ENCODE measurements around the gene RASL10A.

The RASL10A gene

GRCh38 chr22:29306175-29306834 lies 9.2 kb downstream of the RASL10A start, which contains the start of gene GAS2L1:
Gene GAS2L1 (plus strand): TSS chr22:29306650. CDS start chr22:29308106, 1,456 bp downstream.
- peak; percentile 87 for DNase-seq

DNA sequence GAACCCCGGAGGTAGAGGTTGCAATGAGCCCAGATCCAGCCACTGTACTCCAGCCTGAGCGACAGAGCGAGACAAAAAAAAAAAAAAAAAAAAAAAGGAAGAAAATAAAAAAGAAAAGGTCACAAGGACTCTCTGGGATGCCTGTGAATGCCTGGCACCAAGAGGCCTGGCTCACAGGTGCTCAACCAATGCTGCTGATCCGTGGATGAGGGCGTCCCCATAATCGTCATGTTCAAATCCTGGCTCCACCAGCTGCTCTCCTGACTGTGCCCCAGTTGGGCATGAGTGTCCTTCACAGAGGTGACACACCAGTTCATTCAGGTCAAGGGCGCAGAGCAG lies 9.7 kb downstream of the RASL10A start:
- no peak for DNase-seq

GRCh38 chr22:29302681-29303465 lies 12.6 kb downstream of the RASL10A start:
- DNase-seq: no peak

DNA sequence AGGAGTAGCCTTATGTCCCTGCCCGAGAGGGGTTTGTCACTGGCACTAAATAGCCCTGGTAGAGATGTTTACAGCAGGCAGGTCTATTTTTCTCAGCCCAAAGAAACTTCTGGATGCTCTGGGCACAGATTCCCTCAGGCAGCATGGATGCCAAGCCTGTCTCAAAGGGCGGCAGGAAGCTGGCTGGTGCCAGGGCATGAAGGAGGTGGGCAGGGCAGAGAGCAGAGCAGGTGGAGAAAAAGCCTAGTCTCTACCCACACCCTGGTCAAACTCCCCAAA lies 13.2 kb downstream of the RASL10A start:
- no peak for DNase-seq

DNA sequence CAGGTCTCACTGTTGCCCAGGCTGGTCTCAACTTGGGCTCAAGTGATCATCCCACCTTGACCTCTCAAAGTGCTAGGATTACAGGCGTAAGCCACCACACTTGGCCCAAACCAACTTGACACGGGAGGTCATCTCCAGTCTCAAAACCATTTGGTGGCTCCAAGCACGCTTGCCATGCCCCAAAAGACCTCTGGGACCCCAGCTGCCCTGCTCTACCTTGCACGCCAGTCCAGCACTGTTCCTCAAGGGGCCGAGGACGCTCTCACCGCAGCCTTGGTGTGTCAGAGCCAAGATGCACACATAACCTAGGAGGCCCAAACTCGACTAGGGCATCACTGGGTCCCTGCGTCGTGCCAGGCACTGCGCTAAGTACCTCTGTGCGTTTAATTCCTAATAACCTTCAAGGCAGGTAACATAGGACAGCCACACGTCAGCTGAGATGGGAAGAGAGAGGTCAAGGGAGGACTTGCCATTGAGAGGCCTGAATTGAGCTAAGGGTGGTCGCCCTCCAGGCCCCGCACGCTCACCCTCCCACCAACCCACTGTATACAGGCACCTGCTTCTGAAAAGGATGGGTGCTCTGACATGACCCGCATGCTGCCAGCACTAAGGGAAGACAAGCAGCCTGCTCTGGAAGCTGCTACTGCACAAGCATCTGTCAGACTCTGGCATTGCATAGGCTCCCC lies 13.6 kb downstream of the RASL10A start:
- no peak for DNase-seq

DNA sequence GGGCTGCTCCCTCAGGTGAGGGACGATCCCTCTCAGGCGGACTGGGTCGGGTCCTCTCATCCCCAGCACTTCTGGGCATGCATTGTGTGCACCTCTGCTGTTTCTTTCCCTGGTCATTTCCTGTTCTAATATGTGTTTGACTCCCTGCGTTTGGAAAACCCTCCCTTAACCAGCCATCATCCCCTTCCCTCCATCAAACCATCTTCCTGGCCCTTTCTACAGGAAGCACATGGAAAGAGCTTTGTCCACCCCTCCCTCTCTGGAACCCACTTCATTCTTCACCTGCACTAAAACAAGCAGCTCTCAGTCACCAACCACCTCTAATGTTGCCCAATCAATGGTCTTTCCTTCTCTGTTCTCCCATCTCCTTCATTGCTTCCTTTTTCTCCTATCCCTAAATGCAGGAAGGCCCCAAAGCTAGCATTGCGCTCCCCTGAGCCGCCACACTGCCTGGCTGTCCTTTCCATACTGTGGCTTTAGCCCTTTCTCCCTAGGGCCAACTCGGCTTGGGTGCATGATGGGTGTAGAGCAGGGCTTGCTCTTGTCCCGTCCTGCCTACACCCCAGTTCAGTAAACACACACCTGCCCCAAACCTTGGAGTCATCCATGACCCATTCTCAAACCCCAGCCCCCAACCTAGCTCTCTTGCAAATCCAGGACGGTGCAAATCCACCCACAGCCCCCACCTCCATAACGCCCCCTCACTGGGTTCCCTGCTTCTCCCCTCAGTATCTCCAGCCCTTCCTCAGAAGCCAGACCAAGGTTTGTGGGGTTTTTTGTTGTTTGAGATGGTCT lies 14.5 kb downstream of the RASL10A start:
- no peak for DNase-seq

DNA sequence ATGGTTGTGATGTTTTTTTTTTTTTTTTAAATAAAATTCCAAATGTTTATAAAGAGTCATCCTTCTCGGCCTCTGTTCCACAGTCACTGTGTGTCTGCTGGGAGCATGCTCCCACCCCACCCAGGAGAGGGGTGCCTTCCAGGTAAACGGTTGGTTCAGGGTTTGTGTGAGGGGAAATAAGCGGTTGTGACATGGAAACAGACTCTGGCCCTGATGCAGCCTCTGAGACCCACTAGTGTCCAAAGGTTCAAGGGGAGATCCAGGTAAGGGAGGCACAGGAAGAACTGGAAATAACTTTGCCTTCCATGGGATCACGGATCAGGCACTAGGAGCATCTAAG lies 15.1 kb downstream of the RASL10A start:
- no peak for DNase-seq

- no peak for DNase-seq
These were observed 16.2 kb downstream of the RASL10A start for GRCh38 chr22:29299136-29299900.

- no peak for DNase-seq
These were observed 16.9 kb downstream of the RASL10A start for GRCh38 chr22:29298641-29299040.

DNA sequence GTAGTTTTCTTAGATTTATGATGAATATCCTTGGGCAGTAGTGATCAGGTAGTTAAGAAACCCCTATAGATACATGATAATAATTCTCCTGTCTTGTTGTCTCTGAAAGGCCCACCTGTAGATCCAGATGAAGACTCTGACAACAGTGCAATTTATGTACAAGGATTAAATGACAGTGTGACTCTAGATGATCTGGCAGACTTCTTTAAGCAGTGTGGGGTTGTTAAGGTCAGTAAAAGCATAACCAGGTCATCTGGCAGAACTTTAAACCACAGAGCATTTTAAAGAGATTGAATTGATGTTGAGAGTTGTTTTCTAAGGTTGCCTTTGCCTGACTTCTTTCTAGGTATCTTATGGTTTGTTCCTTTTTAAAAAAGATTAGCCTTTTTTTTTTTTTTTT lies 23.1 kb downstream of the RASL10A start:
- DNase-seq: no peak

DNA sequence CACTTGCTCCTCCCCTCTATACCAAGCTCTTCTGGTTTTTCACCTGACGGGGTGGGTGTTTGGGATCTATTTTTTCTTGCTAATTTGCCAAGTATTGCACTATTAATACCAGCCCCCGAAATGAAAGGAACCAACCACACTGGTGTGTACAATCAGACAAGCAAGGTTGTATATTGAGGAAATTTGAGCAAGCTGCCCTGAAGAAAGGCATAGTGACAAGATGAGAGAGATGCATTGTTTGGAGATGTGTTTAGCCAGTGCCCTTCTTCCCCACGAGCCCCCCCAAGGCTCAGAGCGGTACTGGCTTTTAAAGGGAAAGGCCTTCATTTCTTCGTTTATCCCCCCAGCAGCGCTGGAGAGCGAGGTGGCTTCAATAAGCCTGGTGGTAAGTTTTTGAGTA lies 24.3 kb downstream of the RASL10A start:
- no peak for DNase-seq

DNA sequence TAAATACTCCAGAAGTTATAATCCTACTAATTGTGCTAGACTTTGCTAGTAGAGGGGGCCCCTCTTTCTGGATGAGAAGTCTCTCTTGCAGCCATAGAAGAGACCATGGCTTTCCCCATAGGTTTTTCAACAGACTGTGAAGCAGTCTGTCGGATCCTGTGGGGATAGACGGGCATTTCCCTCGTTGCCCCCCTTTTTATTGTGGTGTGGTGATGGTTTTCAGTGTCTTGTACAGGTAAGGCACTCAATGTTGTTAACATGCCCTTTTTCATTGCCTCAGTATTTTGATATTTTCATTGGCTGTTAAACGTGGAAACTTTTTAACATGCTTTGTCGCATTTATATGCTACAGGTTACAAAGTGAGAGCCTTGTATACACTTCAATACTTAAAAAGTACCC lies 25.4 kb downstream of the RASL10A start:
- DNase-seq: no peak

DNA sequence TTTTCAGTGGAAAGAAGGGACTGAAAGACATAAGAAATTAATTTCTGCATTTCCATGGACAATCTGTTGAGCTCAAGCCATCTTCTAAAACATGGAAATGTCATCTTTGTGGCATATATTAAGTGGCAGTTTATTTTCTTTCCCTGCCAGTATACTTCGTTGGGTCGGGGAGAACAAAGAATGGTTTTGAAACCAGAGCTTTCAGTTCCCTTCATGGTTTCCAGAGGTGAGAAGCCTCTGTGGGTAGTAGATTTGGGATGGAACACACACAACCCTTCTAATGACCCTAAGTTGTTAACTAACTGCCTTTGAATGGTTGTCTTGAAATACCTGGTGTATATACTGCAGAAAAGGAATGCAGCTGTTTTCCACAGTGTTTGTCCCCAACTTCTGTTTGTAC lies 26.7 kb downstream of the RASL10A start:
- DNase-seq: no peak

DNA sequence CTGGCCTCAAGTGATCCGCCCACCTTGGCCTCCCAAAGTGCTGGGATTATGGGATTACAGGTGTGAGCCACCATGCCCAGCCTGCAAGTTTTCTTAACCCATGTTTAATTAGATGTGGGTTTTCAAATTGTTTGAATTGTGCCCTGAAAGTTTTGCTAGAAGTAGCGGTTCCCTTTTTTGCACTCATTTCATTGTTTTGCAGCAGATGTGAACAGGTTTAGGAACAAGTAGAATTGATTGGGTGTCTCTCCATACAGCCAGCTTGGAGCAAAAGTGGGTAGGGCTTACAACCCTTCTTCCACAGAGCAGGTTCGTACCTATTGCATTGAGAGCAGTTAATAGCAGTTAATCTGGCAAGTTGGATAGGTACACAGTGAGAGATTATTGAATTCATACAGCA lies 31.3 kb downstream of the RASL10A start:
- no peak for DNase-seq

GRCh38 chr22:29277927-29278326 lies 37.6 kb downstream of the RASL10A start:
- no peak for DNase-seq

DNA sequence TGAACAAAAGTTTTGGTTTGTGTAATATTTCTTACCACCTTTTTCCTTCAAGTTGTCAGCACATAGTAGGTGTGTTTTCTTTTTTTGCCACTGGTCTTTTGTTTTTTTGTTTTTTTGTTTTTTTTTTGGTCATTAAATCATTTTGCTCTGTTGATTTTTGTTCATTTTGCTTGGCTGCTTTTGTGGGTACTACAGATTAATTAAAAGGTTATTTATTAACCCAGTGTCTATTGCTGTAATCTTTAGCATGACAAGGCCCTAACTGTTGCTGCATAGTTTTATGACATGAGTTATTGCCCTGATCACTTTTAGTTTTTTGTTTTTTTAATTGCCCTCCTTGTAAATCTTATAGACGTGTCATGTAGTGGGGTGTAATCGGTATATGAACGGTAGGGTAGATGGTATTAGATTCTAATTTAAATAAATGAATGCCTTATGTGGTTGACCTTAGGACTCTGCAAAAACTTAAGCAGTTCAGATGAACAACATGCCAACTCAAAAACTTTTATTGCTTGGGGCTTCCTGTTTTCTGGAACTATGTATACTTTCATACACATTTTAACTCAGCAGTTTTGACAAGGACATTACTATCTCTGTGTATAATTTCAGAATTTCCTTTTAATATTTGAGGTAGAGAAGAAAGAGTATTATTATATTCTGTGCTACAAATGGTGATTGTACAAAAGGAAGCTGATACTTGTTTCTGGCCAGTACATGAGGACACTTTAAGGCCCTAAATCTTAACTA lies 39.5 kb downstream of the RASL10A start:
- no peak for DNase-seq

DNA sequence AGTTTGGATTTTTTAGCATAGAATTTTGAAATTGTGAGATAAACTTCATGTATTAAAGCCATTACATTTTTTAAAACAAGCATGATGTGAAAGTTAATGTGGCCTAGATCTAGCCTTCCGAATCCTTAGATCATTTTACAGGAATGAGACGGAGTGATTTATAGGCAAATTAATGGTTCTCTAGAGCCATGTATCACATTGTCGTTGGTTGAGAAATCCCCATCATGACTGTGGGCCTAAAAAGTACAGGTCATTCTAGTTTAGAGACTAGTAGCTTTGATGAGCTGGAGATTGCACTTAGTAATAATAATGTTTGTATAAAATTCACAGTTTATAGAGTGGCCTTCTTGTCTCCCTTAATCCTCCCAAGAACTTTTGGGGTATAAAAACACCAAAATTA lies 40.3 kb downstream of the RASL10A start:
- DNase-seq: no peak

DNA sequence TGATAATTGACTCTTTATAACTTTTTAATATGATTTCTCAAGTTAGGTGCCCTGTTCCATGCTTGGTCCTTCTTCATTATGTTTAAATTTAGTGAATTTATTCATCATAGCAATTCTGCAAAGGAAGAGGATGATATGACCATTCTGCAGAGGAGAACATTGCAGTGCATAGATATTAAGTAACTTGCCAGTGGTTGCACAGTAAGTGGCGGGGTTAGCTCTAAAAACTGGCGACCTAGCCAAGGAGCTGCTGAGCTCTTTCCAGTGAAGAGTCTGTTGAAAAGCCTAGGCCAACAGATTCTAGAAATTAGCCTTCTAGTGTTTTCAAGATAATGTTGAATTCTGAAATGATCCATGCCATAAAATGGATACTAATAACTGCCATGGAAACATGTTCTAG lies 42.9 kb downstream of the RASL10A start:
- DNase-seq: no peak

GRCh38 chr22:29270475-29271271 lies 44.8 kb downstream of the RASL10A start:
- no peak for DNase-seq

- no peak for DNase-seq
These were observed 45.6 kb downstream of the RASL10A start for GRCh38 chr22:29269731-29270474.

Data from right kidney (tissue), 1 donor.